ENCODE results near the gene EXOC3L4. TPM values are rescaled to one million over a fixed set of nuclear protein-coding genes. Genes with fewer than 3 reads are reported as not detected.
A peak's percentile ranks its signal among the peaks of the same experiment; 100 is the strongest.

Gene EXOC3L4
- total and polyA plus RNA-seq, 2 of the 8 experiments (the other 6 are each of a cell fraction or from before 2014, with no cell fraction given), result 0.45 to 0.57 TPM

DNA sequence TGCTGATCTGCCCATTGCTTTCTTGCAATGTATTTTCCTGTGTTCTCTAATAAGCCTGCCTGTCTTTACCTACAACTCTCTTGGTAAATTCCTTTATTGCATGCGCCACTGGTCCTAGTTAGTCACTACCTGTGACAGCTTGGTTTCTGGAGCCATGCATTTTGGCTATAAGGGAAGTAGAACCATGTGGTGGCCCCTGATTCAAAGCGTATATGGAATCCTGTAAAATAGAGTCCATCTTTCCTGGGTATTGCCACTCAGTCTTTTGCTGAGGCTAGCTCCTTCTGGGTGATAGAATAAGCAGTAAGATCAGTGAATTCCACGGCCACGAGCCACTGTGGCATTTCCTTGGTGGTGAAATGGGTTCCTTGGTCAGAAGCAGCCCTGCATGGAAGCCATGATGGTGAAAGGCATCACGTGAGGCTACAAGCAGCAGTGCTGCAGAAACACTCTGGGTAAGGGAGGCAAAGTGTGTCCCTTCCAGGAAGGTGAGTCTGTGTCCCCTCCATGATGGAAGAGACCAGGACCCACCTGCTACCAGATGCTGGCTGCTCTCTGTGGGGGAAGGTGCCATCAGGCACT, 48.3 kb downstream of the EXOC3L4 start:
- Histone ChIP-seq H3K36me3 (ENCODE audit: control insufficient read depth in 2 of 4, insufficient read depth in 4 of 4, low read length in 3 of 4) (no peaks in the 10 kb centered on the region), H4K91ac (replicated peaks; ENCODE audit: insufficient read length, low read length) (peak overlapping the region; percentile 39), H3K56ac (replicated peaks; ENCODE audit: insufficient read length, low read depth, low read length) (no peak overlapping the region), H3K4me2 (ENCODE audit: insufficient read depth in 1 of 2, low read depth in 2 of 2, low read length in 2 of 2) (no peak overlapping the region), H2BK20ac (ENCODE audit: low read length) (no peak overlapping the region), H3K27ac (ENCODE audit: low read depth, low read length) (no peak overlapping the region), H3K23me2 (ENCODE audit: low read depth, low read length) (peaks cover 8% of the 10 kb centered on the region; the same call in 1 of the 2 replicates), H3K9me3 (ENCODE audit: insufficient read depth in 2 of 2, low read depth in 1 of 2, low read length in 1 of 2) (no peaks in the 10 kb centered on the region), H3K4ac (replicated peaks; ENCODE audit: insufficient read length, low read depth, low read length) (no peak overlapping the region), H4K5ac (ENCODE audit: insufficient read length, low read depth, low read length) (no peak overlapping the region), H3K4me1 (replicated peaks in 1 of 4; ENCODE audit: control insufficient read depth in 3 of 4, insufficient read depth in 4 of 4, low read length in 3 of 4) (peaks cover 0 to 6% (median 3%) of the 10 kb centered on the region in 4 experiments; a peak in 6 of 7 replicates), H3K79me1 (ENCODE audit: low read depth, low read length) (no peaks in the 10 kb centered on the region), H4K20me1 (replicated peaks in 1 of 2; ENCODE audit: control insufficient read depth in 1 of 2, insufficient read depth in 2 of 2, low read length in 2 of 2) (no peaks in the 10 kb centered on the region), H2AFZ (ENCODE audit: low read length) (no peak overlapping the region), H2BK120ac (replicated peaks; ENCODE audit: low read depth, low read length) (peak overlapping the region; percentile 47), H2BK5ac (ENCODE audit: low read depth, low read length) (no peak overlapping the region; the same call in 1 of the 2 replicates), H2BK15ac (ENCODE audit: low read length) (no peak overlapping the region), H3K14ac (ENCODE audit: insufficient read length) (no peak overlapping the region), H3K79me2 (ENCODE audit: control insufficient read depth in 1 of 2, insufficient read depth in 2 of 2, low read length in 2 of 2) (no peaks in the 10 kb centered on the region), H2BK12ac (ENCODE audit: low read depth, low read length) (no peak overlapping the region), H2AK5ac (ENCODE audit: low read depth, low read length) (no peak overlapping the region; the same call in 1 of the 2 replicates), H3K4me3 (ENCODE audit: extremely low read depth in 1 of 4, insufficient read depth in 2 of 4, low read depth in 3 of 4, low read length in 4 of 4) (no peak overlapping the region), H4K8ac (ENCODE audit: extremely low read depth, insufficient read depth, low read length) (no peak overlapping the region), H3K27me3 (replicated peaks in 1 of 4; ENCODE audit: control insufficient read depth in 3 of 4, extremely low read depth in 1 of 4, insufficient read depth in 3 of 4, low read length in 3 of 4) (peaks cover 0 to 23% (median 11%) of the 10 kb centered on the region in 4 experiments; a peak in 6 of 7 replicates), H3K9ac (replicated peaks in 1 of 4; ENCODE audit: extremely low read depth in 1 of 4, low read depth in 3 of 4, low read length in 3 of 4) (no peak overlapping the region), H3K18ac (ENCODE audit: extremely low read depth, low read length) (no peak overlapping the region), H3K23ac (ENCODE audit: insufficient read length) (no peak overlapping the region)
- FAIRE-seq (no peak), DNase-seq (ENCODE audit: low read depth in 1 of 2, low spot score in 2 of 2) (no peak)
- WGBS, 2 experiments (ENCODE audit: extremely low coverage in 1 of 2, insufficient coverage in 1 of 2, insufficient read length in 1 of 2, insufficient replicate concordance in 2 of 2, low coverage in 1 of 2, low lambda C conversion rate in 2 of 2, missing lambda C conversion rate in 1 of 2), result 70% methylated on average over 5 of the region's 5 CpGs; no CpG with 5 or more reads in 1 of the 2 experiments
- ChIA-PET CTCF (ENCODE audit: partially characterized antibody) (interaction anchor here (1.0 to 10.5 kb wide), 17 partner anchors 10 to 149 kb away, joined by 3 to 147 read pairs (median 4); partner anchors contain the start of genes EXOC3L4 and TNFAIP2), POLR2A (ENCODE audit: partially characterized antibody) (interaction anchor here (0.7 to 1.8 kb wide), 3 partner anchors 14 to 38 kb away, joined by 3 to 4 read pairs (median 3); no protein-coding TSS in a partner anchor)
- TF ChIP-seq BRCA1 (IDR thresholded peaks at IDR 0.05; ENCODE audit: low read depth, low read length) (no peak), POU5F1 (IDR thresholded peaks at IDR 0.05; ENCODE audit: low read depth, low read length) (no peak), POLR2AphosphoS5 (IDR thresholded peaks at IDR 0.05; ENCODE audit: low read depth, low read length) (no peak), HDAC2 (IDR thresholded peaks at IDR 0.05; ENCODE audit: borderline replicate concordance in 1 of 2, low read depth in 2 of 2, low read length in 2 of 2) (no peak), GABPA (IDR thresholded peaks at IDR 0.05; ENCODE audit: borderline replicate concordance, insufficient read depth, low read length) (no peak), CHD2 (IDR thresholded peaks at IDR 0.05; ENCODE audit: low read length) (no peak), CTBP2 (IDR thresholded peaks at IDR 0.05; ENCODE audit: borderline replicate concordance, insufficient read depth, insufficient read length, low read length) (no peak), CBX8 (IDR thresholded peaks at IDR 0.05; ENCODE audit: borderline replicate concordance, low read depth, low read length) (no peak), RFX5 (IDR thresholded peaks at IDR 0.05; ENCODE audit: borderline replicate concordance, low read depth, low read length) (no peak)
- TF ChIP-seq, protein P1, sequence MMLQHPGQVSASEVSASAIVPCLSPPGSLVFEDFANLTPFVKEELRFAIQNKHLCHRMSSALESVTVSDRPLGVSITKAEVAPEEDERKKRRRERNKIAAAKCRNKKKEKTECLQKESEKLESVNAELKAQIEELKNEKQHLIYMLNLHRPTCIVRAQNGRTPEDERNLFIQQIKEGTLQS (IDR thresholded peaks at IDR 0.05; ENCODE audit: insufficient read depth, low read depth, low read length), result no peak
- TF ChIP-seq, protein P2, sequence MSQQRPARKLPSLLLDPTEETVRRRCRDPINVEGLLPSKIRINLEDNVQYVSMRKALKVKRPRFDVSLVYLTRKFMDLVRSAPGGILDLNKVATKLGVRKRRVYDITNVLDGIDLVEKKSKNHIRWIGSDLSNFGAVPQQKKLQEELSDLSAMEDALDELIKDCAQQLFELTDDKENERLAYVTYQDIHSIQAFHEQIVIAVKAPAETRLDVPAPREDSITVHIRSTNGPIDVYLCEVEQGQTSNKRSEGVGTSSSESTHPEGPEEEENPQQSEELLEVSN (IDR thresholded peaks at IDR 0.05), result no peak

Measured in H1 (cell line).